D721Med (cell line): Measurements from ENCODE around the gene MYDGF.

Source experiments
- DNase-seq: peaks from one replicate; pipeline ENCODE4 v3.0.0; 2011; ENCODE audit warnings: low spot score; ENCODE audit not compliant: insufficient read length
- FAIRE-seq: peaks from 2 replicates; lab custom pipeline; 2011; peaks lifted over from hg19 to GRCh38; lab: Jason Lieb, UNC
- CTCF ChIP-seq: IDR thresholded peaks from 2 replicates; pipeline ENCODE4 v1.5.1; 2012; ENCODE audit warnings: mild to moderate bottlenecking, control low read depth; ENCODE audit not compliant: insufficient read depth; ENCODE audit errors: missing control alignments

MYDGF gene

GRCh38 chr19:4673216-4673615 lies 3.1 kb upstream of the MYDGF start:
- DNase-seq (no peak), FAIRE-seq (no peak)
- TF ChIP-seq CTCF = no peak

- FAIRE-seq (peak; percentile 44), DNase-seq (no peak)
- TF ChIP-seq CTCF = no peak
Observed at GRCh38 chr19:4671185-4671851, 1.2 kb upstream of the MYDGF start.

- no peak for TF ChIP-seq CTCF
- no peak for DNase-seq
- FAIRE-seq = no peak
Observed at GRCh38 chr19:4664642-4665041, 5.5 kb downstream of the MYDGF start.

- no peak for TF ChIP-seq CTCF
- no peak for DNase-seq
- FAIRE-seq = no peak
Observed at GRCh38 chr19:4662812-4663211, 7.3 kb downstream of the MYDGF start.

GRCh38 chr19:4662020-4662695 lies 8.0 kb downstream of the MYDGF start:
- no peak for TF ChIP-seq CTCF
- DNase-seq = no peak
- no peak for FAIRE-seq

GRCh38 chr19:4660993-4661392 lies 9.1 kb downstream of the MYDGF start:
- DNase-seq (no peak), FAIRE-seq (no peak)
- no peak for TF ChIP-seq CTCF

- FAIRE-seq (no peak), DNase-seq (no peak)
- TF ChIP-seq CTCF = peak; percentile 8
Observed at GRCh38 chr19:4660181-4660791, 9.9 kb downstream of the MYDGF start.
